ENCODE data around the gene ZNF319. TPM values are rescaled to one million over a fixed set of nuclear protein-coding genes. Genes with fewer than 3 reads are reported as not detected.

The ZNF319 gene
- total RNA-seq, 5 donors from 2014 or later (not counting 1 experiment from before 2014, with no cell fraction given), result 14.9 to 25.4 (median 20.4) TPM

DNA sequence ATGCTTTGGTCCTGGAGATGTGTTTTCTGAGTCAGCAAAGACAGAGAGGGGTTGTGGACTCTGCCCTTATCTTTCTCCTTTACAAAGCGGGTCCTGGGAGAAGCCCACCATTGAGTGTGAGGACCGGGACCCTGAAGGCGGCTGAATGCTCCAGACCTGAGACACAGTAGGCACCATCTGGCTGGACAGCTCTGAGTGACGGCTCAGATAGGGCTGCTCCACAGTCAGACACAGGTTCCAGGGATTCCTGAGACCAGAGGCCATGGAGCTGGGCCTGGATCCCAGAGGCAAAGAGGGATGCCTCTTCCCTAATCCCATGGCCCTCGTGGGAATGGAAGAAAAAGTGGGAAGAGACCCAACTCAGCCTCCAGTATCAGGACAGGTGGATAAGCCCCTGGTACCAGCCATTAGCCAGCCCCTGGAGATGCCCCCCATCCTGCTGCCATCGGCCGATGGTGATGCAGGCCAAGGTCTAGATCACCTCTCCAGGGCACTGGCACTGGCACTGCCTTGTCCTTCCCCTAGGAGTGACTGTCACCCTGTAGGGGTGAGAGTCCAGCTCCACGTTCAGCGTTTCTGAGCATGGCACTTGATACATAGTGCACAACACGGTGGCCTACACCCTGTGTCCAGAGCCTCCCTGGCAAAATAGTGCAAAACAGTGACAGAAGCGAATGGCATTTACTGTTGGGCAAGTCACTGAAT lies 29.8 kb upstream of the ZNF319 start:
- ChIA-PET POLR2A (no interaction called here), CTCF (no interaction called here)
- Histone ChIP-seq H3K4me3 (ENCODE audit: control insufficient read depth in 1 of 2, extremely low read depth in 1 of 2, low read length in 1 of 2) (no peak overlapping the region), H3K4me1 (ENCODE audit: control insufficient read depth in 1 of 2, extremely low read depth in 1 of 2, insufficient read depth in 2 of 2, low read length in 2 of 2) (peaks cover 0 to 15% of the 10 kb centered on the region in 2 experiments), H3K36me3 (ENCODE audit: control insufficient read depth in 2 of 2, extremely low read depth in 1 of 2, insufficient read depth in 1 of 2, low read length in 1 of 2) (no peaks in the 10 kb centered on the region), H3K27me3 (replicated peaks in 1 of 2; ENCODE audit: control insufficient read depth in 2 of 2, extremely low read depth in 1 of 2, insufficient read depth in 2 of 2, low read length in 1 of 2) (peaks cover 0 to 29% of the 10 kb centered on the region in 2 experiments), H3K27ac (ENCODE audit: low read length) (no peak overlapping the region), H3K9me3 (no peaks in the 10 kb centered on the region)
- no peak for ATAC-seq (replicated peaks in 1 of 4)
- WGBS (ENCODE audit: insufficient coverage), result 85% methylated on average over 9 of the region's 11 CpGs
- peaks cover 0 to 3% (median 0%) of the 10 kb centered on the region in 3 donors for H3K4me1 Mint-ChIP-seq
- no peaks in the 10 kb centered on the region for H3K36me3 Mint-ChIP-seq
- H3K27ac Mint-ChIP-seq, result no peak overlapping the region
- peaks cover 4 to 9% of the 10 kb centered on the region in 2 donors for H3K27me3 Mint-ChIP-seq
- H3K9me3 Mint-ChIP-seq, result no peaks in the 10 kb centered on the region
- no peak for DNase-seq
- H3K4me3 Mint-ChIP-seq, result no peak overlapping the region

DNA sequence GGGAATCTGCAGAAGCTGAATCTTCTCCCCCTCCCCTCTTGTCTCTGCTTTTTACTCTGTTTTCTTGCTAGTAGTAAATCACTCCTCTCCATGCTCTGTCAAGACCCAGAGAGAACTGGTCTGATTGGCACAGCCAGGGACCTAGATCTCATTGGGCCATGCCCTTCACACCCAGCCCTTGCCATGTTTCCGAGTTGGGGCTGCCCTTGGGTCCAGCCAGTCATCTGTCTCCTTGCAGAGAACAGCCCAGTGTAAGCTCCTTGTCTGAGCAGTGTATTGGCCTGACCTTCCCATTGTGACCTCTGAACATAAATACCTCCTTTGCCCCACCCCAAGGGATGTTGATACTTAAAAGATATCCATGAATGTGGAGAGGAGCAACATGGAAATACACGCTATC lies 28.9 kb upstream of the ZNF319 start:
- DNase-seq (no peak), ATAC-seq (replicated peaks in 1 of 4) (no peak)
- no peak overlapping the region for H3K4me3 Mint-ChIP-seq
- ChIA-PET POLR2A (no interaction called here), CTCF (no interaction called here)
- WGBS (ENCODE audit: insufficient coverage), result 43% methylated on average over 1 of the region's 2 CpGs
- peaks cover 4 to 13% of the 10 kb centered on the region in 2 donors for H3K27me3 Mint-ChIP-seq
- no peaks in the 10 kb centered on the region for H3K9me3 Mint-ChIP-seq
- H3K4me1 Mint-ChIP-seq, result peaks cover 7 to 10% (median 7%) of the 10 kb centered on the region in 3 donors
- H3K36me3 Mint-ChIP-seq, result no peaks in the 10 kb centered on the region
- H3K27ac Mint-ChIP-seq, result no peak overlapping the region
- H3K36me3 ChIP-seq (ENCODE audit: control insufficient read depth in 2 of 2, extremely low read depth in 1 of 2, insufficient read depth in 1 of 2, low read length in 1 of 2), result no peaks in the 10 kb centered on the region
- peaks cover 2 to 24% of the 10 kb centered on the region in 2 experiments for H3K4me1 ChIP-seq (ENCODE audit: control insufficient read depth in 1 of 2, extremely low read depth in 1 of 2, insufficient read depth in 2 of 2, low read length in 2 of 2)
- H3K27ac ChIP-seq (ENCODE audit: low read length), result no peak overlapping the region
- peaks cover 0 to 37% of the 10 kb centered on the region in 2 experiments for H3K27me3 ChIP-seq (replicated peaks in 1 of 2; ENCODE audit: control insufficient read depth in 2 of 2, extremely low read depth in 1 of 2, insufficient read depth in 2 of 2, low read length in 1 of 2)
- H3K4me3 ChIP-seq (ENCODE audit: control insufficient read depth in 1 of 2, extremely low read depth in 1 of 2, low read length in 1 of 2), result no peak overlapping the region
- no peaks in the 10 kb centered on the region for H3K9me3 ChIP-seq

DNA sequence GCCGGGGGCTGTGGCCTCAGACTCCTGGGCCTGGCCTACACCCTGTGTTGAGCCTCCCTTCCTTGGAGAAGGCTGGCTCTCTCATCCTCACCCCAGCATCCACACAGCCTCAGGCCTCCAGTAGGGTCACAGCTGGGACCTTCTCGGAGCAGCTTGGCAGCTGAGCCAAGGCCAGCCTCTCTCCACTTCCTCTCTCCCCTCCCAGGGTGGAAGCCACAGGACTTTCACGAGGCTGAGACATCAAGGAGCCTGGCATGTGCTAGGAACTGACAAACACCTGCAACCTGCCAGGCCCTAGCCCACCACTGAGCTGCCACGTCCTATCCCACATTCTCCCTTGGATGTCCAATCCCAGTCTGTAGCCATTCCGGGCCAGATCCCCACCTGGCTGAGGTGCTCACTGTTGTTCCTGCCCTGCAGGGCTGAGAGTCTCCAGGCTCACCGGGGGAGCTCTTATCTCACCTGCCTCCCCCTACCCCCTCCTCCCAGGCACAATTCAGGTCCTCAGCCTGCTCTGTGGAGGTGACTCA lies 28.1 kb upstream of the ZNF319 start:
- POLR2A ChIA-PET, result no interaction called here
- H3K4me3 Mint-ChIP-seq, result peak overlapping the region in 1 of 3 donors; percentile 28
- no peaks in the 10 kb centered on the region for H3K9me3 Mint-ChIP-seq
- no peaks in the 10 kb centered on the region for H3K36me3 ChIP-seq (ENCODE audit: control insufficient read depth in 2 of 2, extremely low read depth in 1 of 2, insufficient read depth in 1 of 2, low read length in 1 of 2)
- no peaks in the 10 kb centered on the region for H3K9me3 ChIP-seq
- DNase-seq (peak in 1 of 35 experiments; percentile 11), ATAC-seq (replicated peaks in 1 of 4) (no peak)
- H3K27me3 ChIP-seq (replicated peaks in 1 of 2; ENCODE audit: control insufficient read depth in 2 of 2, extremely low read depth in 1 of 2, insufficient read depth in 2 of 2, low read length in 1 of 2), result peaks cover 0 to 37% of the 10 kb centered on the region in 2 experiments
- peaks cover 4 to 13% of the 10 kb centered on the region in 2 donors for H3K27me3 Mint-ChIP-seq
- no peaks in the 10 kb centered on the region for H3K36me3 Mint-ChIP-seq
- 62% methylated on average over 4 of the region's 6 CpGs for WGBS (ENCODE audit: insufficient coverage)
- no peak overlapping the region for H3K27ac Mint-ChIP-seq
- H3K4me1 Mint-ChIP-seq, result peaks cover 11 to 17% (median 13%) of the 10 kb centered on the region in 3 donors
- H3K4me1 ChIP-seq (ENCODE audit: control insufficient read depth in 1 of 2, extremely low read depth in 1 of 2, insufficient read depth in 2 of 2, low read length in 2 of 2), result peaks cover 2 to 30% of the 10 kb centered on the region in 2 experiments
- H3K4me3 ChIP-seq (ENCODE audit: control insufficient read depth in 1 of 2, extremely low read depth in 1 of 2, low read length in 1 of 2), result no peak overlapping the region
- no peak overlapping the region for H3K27ac ChIP-seq (ENCODE audit: low read length)
- CTCF ChIA-PET, result interaction anchor here (0.6 to 1.2 kb wide), 2 partner anchors 9 to 204 kb away, joined by 3 to 5 read pairs; no protein-coding TSS in a partner anchor

DNA sequence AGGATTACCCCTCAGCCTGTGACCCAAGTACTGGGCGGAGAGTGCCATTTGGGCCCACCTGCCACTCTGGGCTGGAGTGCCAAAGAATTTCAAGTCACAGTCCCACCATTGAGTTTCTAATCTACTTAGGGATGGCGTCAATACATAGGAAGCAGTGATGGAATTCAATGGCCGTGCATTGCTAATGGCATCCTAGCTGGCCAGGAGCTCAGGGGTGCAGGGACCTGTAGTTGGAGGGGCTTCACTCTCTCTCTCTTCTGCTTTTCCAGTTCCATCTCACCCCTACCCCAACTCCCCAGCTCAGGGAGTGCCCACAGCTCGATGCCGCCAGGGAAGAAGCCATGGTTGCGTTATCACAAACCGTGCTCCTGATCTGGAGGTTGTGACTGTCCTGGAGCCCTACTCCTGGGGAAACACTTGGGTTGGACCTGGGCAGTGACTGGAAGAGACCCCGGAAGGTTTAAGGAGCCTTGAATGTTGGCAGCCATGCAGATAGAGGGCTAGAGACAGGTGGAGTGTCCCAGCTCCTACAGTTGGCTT lies 27.5 kb upstream of the ZNF319 start:
- peak overlapping the region; percentile 31 to 53 (median 50) for H3K4me3 Mint-ChIP-seq
- no peak overlapping the region for H3K27ac Mint-ChIP-seq
- Histone ChIP-seq H3K4me1 (ENCODE audit: control insufficient read depth in 1 of 2, extremely low read depth in 1 of 2, insufficient read depth in 2 of 2, low read length in 2 of 2) (peaks cover 2 to 30% of the 10 kb centered on the region in 2 experiments), H3K9me3 (no peaks in the 10 kb centered on the region), H3K27me3 (replicated peaks in 1 of 2; ENCODE audit: control insufficient read depth in 2 of 2, extremely low read depth in 1 of 2, insufficient read depth in 2 of 2, low read length in 1 of 2) (peaks cover 0 to 37% of the 10 kb centered on the region in 2 experiments), H3K4me3 (ENCODE audit: control insufficient read depth in 1 of 2, extremely low read depth in 1 of 2, low read length in 1 of 2) (no peak overlapping the region), H3K36me3 (ENCODE audit: control insufficient read depth in 2 of 2, extremely low read depth in 1 of 2, insufficient read depth in 1 of 2, low read length in 1 of 2) (no peaks in the 10 kb centered on the region), H3K27ac (ENCODE audit: low read length) (no peak overlapping the region)
- no peak for ATAC-seq (replicated peaks in 1 of 4)
- H3K36me3 Mint-ChIP-seq, result no peaks in the 10 kb centered on the region
- WGBS (ENCODE audit: insufficient coverage), result 94% methylated on average over 6 of the region's 8 CpGs
- peaks cover 4 to 13% of the 10 kb centered on the region in 2 donors for H3K27me3 Mint-ChIP-seq
- ChIA-PET CTCF (interaction anchor here (0.6 to 1.2 kb wide), 4 partner anchors 8 to 69 kb away, joined by 3 read pairs; no protein-coding TSS in a partner anchor), POLR2A (interaction anchor here in 1 of 2 donors (0.6 kb wide), 2 partner anchors 15 to 860 kb away, joined by 3 read pairs; no protein-coding TSS in a partner anchor)
- H3K4me1 Mint-ChIP-seq, result peaks cover 11 to 18% (median 13%) of the 10 kb centered on the region in 3 donors
- H3K9me3 Mint-ChIP-seq, result no peaks in the 10 kb centered on the region
- no peak for DNase-seq

DNA sequence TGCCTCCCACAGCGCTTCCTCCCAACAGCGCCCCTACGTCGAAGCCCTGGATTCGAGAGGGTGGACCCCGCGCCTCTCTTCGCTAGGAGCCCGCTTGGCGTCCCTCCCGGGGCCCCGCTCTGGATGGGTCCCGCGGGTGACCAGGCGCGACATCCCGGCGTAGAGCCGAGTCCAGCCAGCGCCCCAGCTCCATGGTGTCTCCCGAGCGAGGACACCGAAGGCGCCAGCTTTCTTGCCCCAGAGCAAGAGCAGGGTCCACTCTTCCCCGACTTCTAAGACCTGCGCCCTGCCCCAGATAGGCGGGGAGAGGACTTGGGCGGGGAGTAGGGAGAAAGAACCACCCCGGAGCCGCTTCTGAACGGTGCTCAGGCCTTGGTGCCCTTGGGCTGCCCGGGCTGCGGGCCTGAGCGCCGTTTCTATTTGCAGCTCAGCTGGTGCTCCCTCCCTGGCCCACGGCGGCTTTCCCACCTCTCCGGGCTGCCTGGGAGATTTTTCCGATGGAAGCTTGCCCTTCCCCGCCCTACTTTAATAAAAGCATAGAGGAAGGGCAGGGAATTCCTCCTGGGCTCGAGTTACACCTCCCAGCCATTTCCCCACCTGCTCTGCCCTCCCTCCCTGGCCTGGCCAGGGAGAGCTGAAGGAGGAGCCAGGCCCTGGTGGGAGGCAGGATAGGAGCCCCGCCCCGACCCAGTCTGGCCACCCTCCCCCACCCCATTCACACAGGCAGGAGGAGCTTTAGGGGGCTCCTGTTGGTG lies 26.9 kb upstream of the ZNF319 start:
- Mint-ChIP-seq H3K27me3 (peaks cover 4 to 13% of the 10 kb centered on the region in 2 donors), H3K9me3 (no peaks in the 10 kb centered on the region), H3K36me3 (no peaks in the 10 kb centered on the region), H3K27ac (no peak overlapping the region), H3K4me3 (peak overlapping the region in 2 of 3 donors; percentile 54 to 57), H3K4me1 (peaks cover 11 to 18% (median 13%) of the 10 kb centered on the region in 3 donors)
- ChIA-PET POLR2A (interaction anchor here in 1 of 2 donors (0.6 kb wide), 2 partner anchors 14 to 859 kb away, joined by 3 read pairs; no protein-coding TSS in a partner anchor), CTCF (interaction anchor here (0.6 to 1.2 kb wide), 6 partner anchors 8 to 124 kb away, joined by 3 to 7 read pairs (median 3); no protein-coding TSS in a partner anchor)
- H3K27me3 ChIP-seq (replicated peaks in 1 of 2; ENCODE audit: control insufficient read depth in 2 of 2, extremely low read depth in 1 of 2, insufficient read depth in 2 of 2, low read length in 1 of 2), result peaks cover 0 to 37% of the 10 kb centered on the region in 2 experiments
- WGBS (ENCODE audit: insufficient coverage), result 15% methylated on average over 27 of the region's 43 CpGs
- H3K27ac ChIP-seq (ENCODE audit: low read length), result no peak overlapping the region
- H3K9me3 ChIP-seq, result no peaks in the 10 kb centered on the region
- peak in 1 of 35 experiments; percentile 14 for DNase-seq
- no peaks in the 10 kb centered on the region for H3K36me3 ChIP-seq (ENCODE audit: control insufficient read depth in 2 of 2, extremely low read depth in 1 of 2, insufficient read depth in 1 of 2, low read length in 1 of 2)
- H3K4me1 ChIP-seq (ENCODE audit: control insufficient read depth in 1 of 2, extremely low read depth in 1 of 2, insufficient read depth in 2 of 2, low read length in 2 of 2), result peaks cover 2 to 30% of the 10 kb centered on the region in 2 experiments
- peak overlapping the region; percentile 25 to 48 for H3K4me3 ChIP-seq (ENCODE audit: control insufficient read depth in 1 of 2, extremely low read depth in 1 of 2, low read length in 1 of 2)
- ATAC-seq (replicated peaks in 1 of 4), result no peak

Measured in T-cell (primary cell).